Thyroid gland (tissue), 4 donors: ENCODE measurements around the gene COL1A2. TPM values are rescaled to one million over a fixed set of nuclear protein-coding genes. Genes with fewer than 3 reads are reported as not detected.
A peak's percentile ranks its signal among the peaks of the same experiment; 100 is the strongest.

Experiments used
- DNase-seq, 2 donors: peaks; one replicate each; pipeline ENCODE4 v3.0.0-alpha.2; 2019
- H3K27ac ChIP-seq, 3 donors: fragments of 200-600 bp; sonication (generic); 1 replicate in 2 of 3; 2 replicates in 1 of 3; pipeline ENCODE4 v1.5.1; 2016 to 2019; ENCODE audit warnings: mild to moderate bottlenecking in 1 of 3, moderate library complexity in 1 of 3
- H3K27me3 ChIP-seq: fragments of 200-600 bp; sonication (generic); one replicate; pipeline ENCODE4 v1.5.1; 2019
- H3K36me3 ChIP-seq, 2 donors: fragments of 200-600 bp; sonication (generic); one replicate each; pipeline ENCODE4 v1.5.1; 2016 to 2019
- H3K4me1 ChIP-seq, 2 donors: fragments of 200-600 bp; sonication (generic); one replicate each; pipeline ENCODE4 v1.5.1; 2017 to 2019
- H3K4me3 ChIP-seq, 3 donors: fragments of 200-600 bp; sonication (generic); replicated peaks in 1 of 3; 1 replicate in 2 of 3; 2 replicates in 1 of 3; pipeline ENCODE4 v1.5.1; 2016; ENCODE audit warnings: mild to moderate bottlenecking in 1 of 3
- H3K9me3 ChIP-seq: fragments of 200-600 bp; sonication (generic); one replicate; pipeline ENCODE4 v1.5.1; 2017
- POLR2A ChIP-seq, 2 donors: fragments of 450-650 bp; IDR thresholded peaks; one replicate each; pipeline ENCODE4 v1.6.1; 2017; ENCODE audit warnings: antibody characterized with exemption in 2 of 2, mild to moderate bottlenecking in 2 of 2, moderate library complexity in 1 of 2
- WGBS, 2 donors: methylation state at CpG; one replicate each; pipeline ENCODE4 v1.1.5; 2017; 5-methylcytosine and 5-hydroxymethylcytosine counted together
- intact Hi-C: fragments of 100-400 bp; cut with DNase I; formaldehyde crosslinking; loops from one replicate; pipeline ENCODE4 v1.15.1; 2023
- total RNA-seq, 4 donors: library from RNA; depleted of rRNA; stranded (reverse); fragments of >200 nt; gene quantifications; one replicate each; pipeline ENCODE4 v1.2.3, GENCODE V29; 2016
- TF ChIP-seq, protein P1 (sequence below), 6 experiments: fragments of 200-600 bp in 3 of 6; fragments of 450-650 bp in 3 of 6; sonication (generic) in 3 of 6; IDR thresholded peaks; one replicate each; pipeline ENCODE4 v1.5.1; 2016 to 2019; ENCODE audit warnings: antibody characterized with exemption in 6 of 6, mild to moderate bottlenecking in 2 of 6, inconsistent platforms in 1 of 6, moderate library complexity in 1 of 6

The COL1A2 gene
- total RNA-seq, 4 donors from 2014 or later, result 50.4 to 143 (median 88.4) TPM

DNA sequence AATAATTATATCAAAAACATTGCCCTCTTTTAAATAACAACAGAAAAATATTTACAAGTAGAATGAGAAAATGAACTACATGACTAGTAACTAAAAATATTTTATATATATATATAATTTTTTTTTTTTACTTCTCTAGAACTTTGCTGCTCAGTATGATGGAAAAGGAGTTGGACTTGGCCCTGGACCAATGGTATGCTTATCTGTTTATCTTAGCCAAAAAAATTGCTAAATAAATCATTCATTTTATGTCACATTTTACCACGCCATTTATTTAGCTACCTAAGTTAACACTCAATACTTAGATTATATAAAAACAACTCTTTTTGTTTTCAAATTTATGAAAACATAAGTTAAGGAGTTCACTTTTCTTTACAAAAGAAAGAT lies 6.7 kb downstream of the COL1A2 start:
- H3K27ac ChIP-seq, result no peak overlapping the region
- DNase-seq, result no peak
- H3K27me3 ChIP-seq, result no peaks in the 10 kb centered on the region
- H3K9me3 ChIP-seq, result no peaks in the 10 kb centered on the region
- H3K4me3 ChIP-seq, result no peak overlapping the region
- H3K4me1 ChIP-seq, result no peaks in the 10 kb centered on the region
- WGBS, 2 donors, result 73 to 76% methylated on average over 1 of the region's 1 CpG
- intact Hi-C loops, result no loop called here
- no peak for TF ChIP-seq POLR2A (IDR thresholded peaks at IDR 0.05)
- TF ChIP-seq, protein P1, sequence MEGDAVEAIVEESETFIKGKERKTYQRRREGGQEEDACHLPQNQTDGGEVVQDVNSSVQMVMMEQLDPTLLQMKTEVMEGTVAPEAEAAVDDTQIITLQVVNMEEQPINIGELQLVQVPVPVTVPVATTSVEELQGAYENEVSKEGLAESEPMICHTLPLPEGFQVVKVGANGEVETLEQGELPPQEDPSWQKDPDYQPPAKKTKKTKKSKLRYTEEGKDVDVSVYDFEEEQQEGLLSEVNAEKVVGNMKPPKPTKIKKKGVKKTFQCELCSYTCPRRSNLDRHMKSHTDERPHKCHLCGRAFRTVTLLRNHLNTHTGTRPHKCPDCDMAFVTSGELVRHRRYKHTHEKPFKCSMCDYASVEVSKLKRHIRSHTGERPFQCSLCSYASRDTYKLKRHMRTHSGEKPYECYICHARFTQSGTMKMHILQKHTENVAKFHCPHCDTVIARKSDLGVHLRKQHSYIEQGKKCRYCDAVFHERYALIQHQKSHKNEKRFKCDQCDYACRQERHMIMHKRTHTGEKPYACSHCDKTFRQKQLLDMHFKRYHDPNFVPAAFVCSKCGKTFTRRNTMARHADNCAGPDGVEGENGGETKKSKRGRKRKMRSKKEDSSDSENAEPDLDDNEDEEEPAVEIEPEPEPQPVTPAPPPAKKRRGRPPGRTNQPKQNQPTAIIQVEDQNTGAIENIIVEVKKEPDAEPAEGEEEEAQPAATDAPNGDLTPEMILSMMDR (IDR thresholded peaks at IDR 0.05), result no peak
- H3K36me3 ChIP-seq, result peaks cover 0 to 11% of the 10 kb centered on the region in 2 donors

DNA sequence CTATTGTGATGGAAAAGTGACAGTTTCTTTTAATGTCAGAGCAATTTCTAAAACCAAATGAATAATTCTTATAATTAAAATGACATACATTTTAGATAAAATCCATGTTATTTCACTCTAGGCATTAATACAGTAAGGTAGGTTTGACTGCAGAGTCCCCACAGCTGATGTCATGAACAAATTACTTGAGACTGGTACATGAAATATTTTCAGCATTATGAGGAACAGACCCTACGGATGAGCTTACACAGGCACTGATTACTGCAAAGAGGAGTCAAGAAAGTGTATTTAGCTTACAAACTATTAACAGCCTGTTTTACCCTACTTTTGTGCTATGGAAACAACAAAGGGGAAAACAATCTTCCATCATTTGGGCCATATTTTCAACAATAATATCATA lies 8.9 kb downstream of the COL1A2 start:
- H3K4me1 ChIP-seq, result no peaks in the 10 kb centered on the region
- H3K27me3 ChIP-seq, result no peaks in the 10 kb centered on the region
- no peak overlapping the region for H3K27ac ChIP-seq
- TF ChIP-seq, protein P1 (IDR thresholded peaks at IDR 0.05), result no peak
- no peak for TF ChIP-seq POLR2A (IDR thresholded peaks at IDR 0.05)
- no peak for DNase-seq
- peaks cover 0 to 11% of the 10 kb centered on the region in 2 donors for H3K36me3 ChIP-seq
- H3K4me3 ChIP-seq, result no peak overlapping the region
- no peaks in the 10 kb centered on the region for H3K9me3 ChIP-seq
- WGBS, 2 donors, result 70 to 89% methylated on average over 1 of the region's 1 CpG
- intact Hi-C loops, result no loop called here

DNA sequence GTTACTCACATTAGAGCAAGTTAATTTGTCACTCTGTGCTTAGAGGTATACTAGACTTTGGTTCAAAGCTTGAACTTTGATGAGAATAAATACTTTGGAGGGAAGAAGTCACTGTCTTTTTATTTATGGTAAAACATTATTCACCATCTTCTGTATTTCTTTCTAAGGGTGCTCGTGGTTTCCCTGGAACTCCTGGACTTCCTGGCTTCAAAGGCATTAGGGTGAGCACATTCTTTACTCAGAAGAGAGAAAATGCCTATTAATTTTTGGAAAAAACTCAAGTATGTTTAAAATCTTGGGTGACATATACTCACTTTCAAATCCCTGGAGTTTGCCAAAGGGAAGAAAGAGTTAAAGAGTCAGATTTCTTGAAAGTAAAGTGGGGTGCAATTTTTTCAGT lies 10.8 kb downstream of the COL1A2 start:
- TF ChIP-seq, protein P1 (IDR thresholded peaks at IDR 0.05), result no peak
- TF ChIP-seq POLR2A (IDR thresholded peaks at IDR 0.05), result no peak
- H3K27ac ChIP-seq, result no peak overlapping the region
- intact Hi-C loops, result no loop called here
- no peak for DNase-seq
- H3K36me3 ChIP-seq, result peaks cover 0 to 16% of the 10 kb centered on the region in 2 donors
- no peaks in the 10 kb centered on the region for H3K27me3 ChIP-seq
- no peaks in the 10 kb centered on the region for H3K4me1 ChIP-seq
- no peak overlapping the region for H3K4me3 ChIP-seq
- no peaks in the 10 kb centered on the region for H3K9me3 ChIP-seq
- WGBS, 2 donors, result 72 to 80% methylated on average over 1 of the region's 1 CpG

DNA sequence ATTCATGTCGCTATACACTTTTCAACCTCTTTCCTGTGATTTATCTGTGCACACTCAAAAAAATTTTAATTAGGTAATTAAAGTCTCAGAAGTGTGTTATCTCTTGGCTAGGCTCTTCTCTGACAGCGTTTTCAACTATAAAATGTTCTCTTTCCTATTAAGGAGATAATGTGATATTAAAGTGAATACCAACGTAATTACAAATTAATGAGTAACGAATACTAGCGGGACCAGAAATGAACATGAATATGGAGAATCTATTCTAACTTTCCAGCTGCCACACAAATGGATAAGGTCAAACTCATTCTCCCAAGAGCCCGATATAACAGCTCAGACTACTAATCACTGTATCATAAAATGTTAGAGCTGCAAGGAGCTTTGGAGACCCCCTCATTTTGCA lies 12.0 kb downstream of the COL1A2 start:
- 80 to 89% methylated on average over 6 of the region's 6 CpGs for WGBS, 2 donors
- peaks cover 0 to 16% of the 10 kb centered on the region in 2 donors for H3K36me3 ChIP-seq
- H3K4me3 ChIP-seq, result no peak overlapping the region
- no peaks in the 10 kb centered on the region for H3K9me3 ChIP-seq
- H3K27ac ChIP-seq, result no peak overlapping the region
- TF ChIP-seq POLR2A (IDR thresholded peaks at IDR 0.05), result no peak
- TF ChIP-seq, protein P1 (IDR thresholded peaks at IDR 0.05), result no peak
- DNase-seq, result no peak
- no peaks in the 10 kb centered on the region for H3K4me1 ChIP-seq
- intact Hi-C loops, result no loop called here
- no peaks in the 10 kb centered on the region for H3K27me3 ChIP-seq

DNA sequence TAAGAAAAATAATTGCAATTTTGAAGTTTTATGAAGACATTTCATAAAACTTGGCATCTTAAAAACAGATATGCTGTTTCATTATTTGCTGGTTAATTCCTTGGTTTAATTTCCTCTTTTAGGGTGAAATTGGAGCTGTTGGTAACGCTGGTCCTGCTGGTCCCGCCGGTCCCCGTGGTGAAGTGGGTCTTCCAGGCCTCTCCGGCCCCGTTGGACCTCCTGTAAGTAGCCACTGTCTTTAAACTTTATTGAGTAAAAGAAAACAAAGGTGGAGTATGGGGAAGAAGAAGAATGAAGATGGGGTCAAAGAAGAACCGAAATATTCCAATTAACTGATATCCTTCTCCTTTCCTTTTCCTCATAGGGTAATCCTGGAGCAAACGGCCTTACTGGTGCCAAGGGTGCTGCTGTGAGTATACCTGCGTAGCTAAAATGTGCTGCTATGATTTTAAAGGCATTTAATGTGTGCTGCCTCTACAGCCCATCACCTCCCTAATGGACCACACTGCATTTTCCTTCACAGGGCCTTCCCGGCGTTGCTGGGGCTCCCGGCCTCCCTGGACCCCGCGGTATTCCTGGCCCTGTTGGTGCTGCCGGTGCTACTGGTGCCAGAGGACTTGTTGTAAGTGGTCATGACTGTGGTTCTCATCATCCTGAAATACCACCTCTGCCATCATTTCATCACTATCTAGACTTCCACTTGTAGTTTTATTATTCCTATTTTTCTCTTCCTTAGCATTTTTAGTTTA lies 14.7 kb downstream of the COL1A2 start:
- Histone ChIP-seq H3K9me3 (no peaks in the 10 kb centered on the region), H3K4me3 (no peak overlapping the region), H3K36me3 (peaks cover 0 to 21% of the 10 kb centered on the region in 2 donors), H3K27ac (peak overlapping the region in 1 of 3 donors; percentile 4), H3K27me3 (no peaks in the 10 kb centered on the region), H3K4me1 (no peaks in the 10 kb centered on the region)
- 79 to 80% methylated on average over 15 of the region's 15 CpGs for WGBS, 2 donors
- intact Hi-C loops, result no loop called here
- TF ChIP-seq POLR2A (IDR thresholded peaks at IDR 0.05), result no peak
- TF ChIP-seq, protein P1 (IDR thresholded peaks at IDR 0.05), result no peak
- DNase-seq, result no peak
